Measurements from ENCODE around the gene ALDH1L2. TPM values are rescaled to one million over a fixed set of nuclear protein-coding genes. Genes with fewer than 3 reads are reported as not detected.

ALDH1L2 gene
- total and polyA plus RNA-seq, 4 donors = 1.6 to 35.2 (median 10.3) TPM

DNA sequence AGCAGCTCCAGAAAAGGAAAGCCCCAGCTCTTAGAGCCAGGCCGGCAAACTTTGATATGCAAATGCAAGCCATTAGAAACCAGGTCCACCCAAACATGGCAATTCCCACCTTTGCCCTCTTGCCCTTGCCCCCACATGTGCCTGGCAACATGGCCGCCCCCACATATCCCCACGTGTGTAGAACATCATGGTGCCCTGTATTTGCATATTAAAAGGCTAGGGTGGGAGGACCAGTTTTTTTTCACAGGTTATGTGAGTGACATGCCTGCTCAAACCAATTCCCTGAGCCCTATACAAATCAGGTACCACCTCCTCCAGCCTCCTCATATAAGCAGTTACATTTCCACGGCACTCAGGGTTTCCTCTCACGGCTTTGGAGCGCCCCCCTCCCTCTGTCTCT, 6.1 kb upstream of the ALDH1L2 start:
- Histone ChIP-seq H3K27ac (ENCODE audit: low read depth in 1 of 2, low read length in 2 of 2) (no peak overlapping the region), H3K36me3 (ENCODE audit: control insufficient read depth in 1 of 2, insufficient read depth in 2 of 2, low read length in 1 of 2) (no peaks in the 10 kb centered on the region), H3K4me3 (ENCODE audit: low read length in 2 of 2) (no peak overlapping the region), H3K9me3 (ENCODE audit: control insufficient read depth, low read length) (no peaks in the 10 kb centered on the region), H3K4me1 (ENCODE audit: control insufficient read depth in 1 of 2, insufficient read depth in 2 of 2, low read length in 2 of 2) (no peaks in the 10 kb centered on the region), H3K27me3 (ENCODE audit: control insufficient read depth in 1 of 2, insufficient read depth in 2 of 2, low read length in 1 of 2) (no peaks in the 10 kb centered on the region)
- ATAC-seq (ENCODE audit: low FRiP score) = no peak
- WGBS, 2 donors = 84 to 85% methylated on average over 6 of the region's 6 CpGs
- no peak for DNase-seq
- intact Hi-C loops (cut with DNase I) = no loop called here

DNA sequence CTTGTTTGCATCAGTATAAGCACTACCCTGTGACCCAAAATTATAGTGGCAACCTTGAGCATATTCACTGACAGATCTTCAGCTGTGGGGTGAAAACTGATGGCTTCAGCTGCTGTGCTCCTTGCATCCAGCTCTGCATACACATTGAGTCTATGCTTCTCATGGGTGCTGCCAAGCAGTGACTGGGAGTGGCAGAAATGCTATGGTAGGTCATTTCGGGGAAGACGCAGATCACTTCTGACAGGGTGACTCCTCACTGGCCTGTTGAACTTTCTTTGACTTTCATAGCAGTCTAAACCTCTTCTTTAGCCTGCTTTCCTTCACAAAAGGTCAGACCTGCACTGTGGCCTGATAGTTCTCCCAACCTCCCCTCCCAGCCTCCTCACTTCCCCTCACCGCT, 5.6 kb upstream of the ALDH1L2 start:
- 86 to 91% methylated on average over 3 of the region's 3 CpGs for WGBS, 2 donors
- H3K4me1 ChIP-seq (ENCODE audit: control insufficient read depth in 1 of 2, insufficient read depth in 2 of 2, low read length in 2 of 2) = no peaks in the 10 kb centered on the region
- intact Hi-C loops (cut with DNase I) = no loop called here

DNA sequence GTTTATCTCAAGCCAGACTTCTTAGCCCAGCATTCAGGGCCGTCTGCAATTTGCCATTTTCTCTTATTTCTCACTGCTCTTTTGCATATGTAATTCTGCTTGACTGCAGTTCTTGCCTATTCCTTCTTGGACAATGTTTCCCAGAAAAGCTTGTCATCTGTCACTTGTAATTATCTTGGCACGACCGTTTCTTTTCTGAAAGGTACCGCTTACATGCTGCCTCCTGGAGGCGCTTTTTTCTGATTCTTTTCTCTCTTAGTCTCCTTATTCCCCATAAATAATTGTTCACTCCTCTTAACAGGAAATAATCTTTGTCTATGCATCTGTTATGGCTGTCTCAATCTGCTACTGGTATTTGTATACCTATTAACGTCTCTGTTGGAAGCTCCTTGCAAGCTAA, 1.2 kb upstream of the ALDH1L2 start:
- WGBS, 2 donors = 44 to 53% methylated on average over 6 of the region's 6 CpGs
- H3K4me3 ChIP-seq (ENCODE audit: low read length in 2 of 2) = no peak overlapping the region
- no peaks in the 10 kb centered on the region for H3K9me3 ChIP-seq (ENCODE audit: control insufficient read depth, low read length)
- no peaks in the 10 kb centered on the region for H3K4me1 ChIP-seq (ENCODE audit: control insufficient read depth in 1 of 2, insufficient read depth in 2 of 2, low read length in 2 of 2)
- no peak overlapping the region for H3K27ac ChIP-seq (ENCODE audit: low read depth in 1 of 2, low read length in 2 of 2)
- intact Hi-C loops (cut with DNase I) = no loop called here
- no peaks in the 10 kb centered on the region for H3K36me3 ChIP-seq (ENCODE audit: control insufficient read depth in 1 of 2, insufficient read depth in 2 of 2, low read length in 1 of 2)
- DNase-seq (no peak), ATAC-seq (ENCODE audit: low FRiP score) (no peak)
- no peaks in the 10 kb centered on the region for H3K27me3 ChIP-seq (ENCODE audit: control insufficient read depth in 1 of 2, insufficient read depth in 2 of 2, low read length in 1 of 2)

More for the DNA sequence above, 5.6 kb upstream of the ALDH1L2 start:
- no peaks in the 10 kb centered on the region for H3K27me3 ChIP-seq (ENCODE audit: control insufficient read depth in 1 of 2, insufficient read depth in 2 of 2, low read length in 1 of 2)
- H3K9me3 ChIP-seq (ENCODE audit: control insufficient read depth, low read length) = no peaks in the 10 kb centered on the region
- no peak overlapping the region for H3K27ac ChIP-seq (ENCODE audit: low read depth in 1 of 2, low read length in 2 of 2)
- H3K4me3 ChIP-seq (ENCODE audit: low read length in 2 of 2) = no peak overlapping the region
- ATAC-seq (ENCODE audit: low FRiP score) (no peak), DNase-seq (no peak)
- no peaks in the 10 kb centered on the region for H3K36me3 ChIP-seq (ENCODE audit: control insufficient read depth in 1 of 2, insufficient read depth in 2 of 2, low read length in 1 of 2)

DNA sequence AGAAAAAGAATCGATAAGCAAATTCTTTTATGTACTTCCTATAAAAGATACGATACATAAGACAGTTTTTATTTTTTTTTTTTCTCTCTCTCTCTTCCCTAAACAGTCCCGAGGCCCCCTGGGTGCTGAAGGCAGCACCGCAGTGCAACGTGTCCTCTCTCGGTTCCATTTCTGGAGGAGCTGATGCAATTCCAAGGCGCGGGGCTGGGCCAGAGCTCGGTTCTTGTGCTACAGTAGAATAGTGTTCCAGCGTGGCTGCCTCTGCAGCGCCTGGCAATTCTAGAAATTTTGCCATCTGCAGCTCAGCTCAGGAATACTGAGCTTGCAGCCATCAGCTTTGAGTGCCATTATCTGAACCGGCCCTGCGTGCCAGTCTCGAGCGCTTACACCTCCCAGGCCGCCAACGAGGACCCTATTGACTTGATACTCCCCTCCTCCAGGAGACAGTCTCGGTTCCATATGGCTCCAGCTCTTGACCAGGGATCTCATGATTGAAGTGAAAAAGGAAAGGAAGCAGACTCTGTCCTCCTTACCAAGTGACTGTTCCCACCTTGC, 630 bp downstream of the ALDH1L2 start:
- DNase-seq (peak; percentile 82 to 88), ATAC-seq (ENCODE audit: low FRiP score) (peak; percentile 78)
- whole genome bisulfite sequencing, 2 donors = 2 to 3% methylated on average over 18 of the region's 18 CpGs
- Histone ChIP-seq H3K27me3 (ENCODE audit: control insufficient read depth in 1 of 2, insufficient read depth in 2 of 2, low read length in 1 of 2) (no peaks in the 10 kb centered on the region), H3K4me3 (ENCODE audit: low read length in 2 of 2) (peak overlapping the region; percentile 60 to 75), H3K4me1 (ENCODE audit: control insufficient read depth in 1 of 2, insufficient read depth in 2 of 2, low read length in 2 of 2) (no peaks in the 10 kb centered on the region), H3K9me3 (ENCODE audit: control insufficient read depth, low read length) (no peaks in the 10 kb centered on the region), H3K27ac (ENCODE audit: low read depth in 1 of 2, low read length in 2 of 2) (peak overlapping the region in 1 of 2 donors; percentile 61), H3K36me3 (ENCODE audit: control insufficient read depth in 1 of 2, insufficient read depth in 2 of 2, low read length in 1 of 2) (no peaks in the 10 kb centered on the region)
- intact Hi-C loops (cut with DNase I) = no loop called here

DNA sequence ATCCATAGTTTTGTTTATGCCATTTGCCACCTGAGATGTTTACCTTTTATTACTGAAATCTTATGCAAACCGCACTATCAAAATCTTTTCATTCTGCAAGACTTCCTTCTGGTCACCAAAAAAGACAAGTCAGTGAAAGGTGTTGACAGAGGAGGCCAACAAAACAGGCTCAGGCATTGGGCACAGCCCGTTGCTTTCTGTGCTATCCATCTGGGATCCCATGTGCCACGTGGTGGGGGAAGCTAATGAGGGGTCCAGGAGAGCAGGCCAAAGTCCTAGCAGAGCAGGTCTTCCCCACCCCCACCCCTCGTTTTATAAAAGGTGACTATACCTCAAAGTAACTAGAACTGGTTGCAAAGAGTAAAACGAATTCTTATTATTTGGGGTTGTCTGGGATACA, 1.2 kb downstream of the ALDH1L2 start:
- WGBS, 2 donors = 27 to 30% methylated on average over 5 of the region's 5 CpGs
- Histone ChIP-seq H3K4me1 (ENCODE audit: control insufficient read depth in 1 of 2, insufficient read depth in 2 of 2, low read length in 2 of 2) (no peaks in the 10 kb centered on the region), H3K36me3 (ENCODE audit: control insufficient read depth in 1 of 2, insufficient read depth in 2 of 2, low read length in 1 of 2) (no peaks in the 10 kb centered on the region), H3K27me3 (ENCODE audit: control insufficient read depth in 1 of 2, insufficient read depth in 2 of 2, low read length in 1 of 2) (no peaks in the 10 kb centered on the region), H3K9me3 (ENCODE audit: control insufficient read depth, low read length) (no peaks in the 10 kb centered on the region), H3K27ac (ENCODE audit: low read depth in 1 of 2, low read length in 2 of 2) (no peak overlapping the region), H3K4me3 (ENCODE audit: low read length in 2 of 2) (no peak overlapping the region)
- DNase-seq (no peak), ATAC-seq (ENCODE audit: low FRiP score) (no peak)
- intact Hi-C loops (cut with DNase I) = no loop called here

- WGBS, 2 donors = 84 to 85% methylated on average over 11 of the region's 11 CpGs
- intact Hi-C loops (cut with DNase I) = no loop called here
- H3K4me1 ChIP-seq (ENCODE audit: control insufficient read depth in 1 of 2, insufficient read depth in 2 of 2, low read length in 2 of 2) = peaks cover 0 to 2% of the 10 kb centered on the region in 2 donors
- no peaks in the 10 kb centered on the region for H3K36me3 ChIP-seq (ENCODE audit: control insufficient read depth in 1 of 2, insufficient read depth in 2 of 2, low read length in 1 of 2)
- no peak for DNase-seq
- no peak overlapping the region for H3K27ac ChIP-seq (ENCODE audit: low read depth in 1 of 2, low read length in 2 of 2)
- no peaks in the 10 kb centered on the region for H3K9me3 ChIP-seq (ENCODE audit: control insufficient read depth, low read length)
- no peak for ATAC-seq (ENCODE audit: low FRiP score)
- H3K27me3 ChIP-seq (ENCODE audit: control insufficient read depth in 1 of 2, insufficient read depth in 2 of 2, low read length in 1 of 2) = no peaks in the 10 kb centered on the region
- H3K4me3 ChIP-seq (ENCODE audit: low read length in 2 of 2) = no peak overlapping the region
Observed at GRCh38 chr12:105078712-105079570, 5.3 kb downstream of the ALDH1L2 start.

DNA sequence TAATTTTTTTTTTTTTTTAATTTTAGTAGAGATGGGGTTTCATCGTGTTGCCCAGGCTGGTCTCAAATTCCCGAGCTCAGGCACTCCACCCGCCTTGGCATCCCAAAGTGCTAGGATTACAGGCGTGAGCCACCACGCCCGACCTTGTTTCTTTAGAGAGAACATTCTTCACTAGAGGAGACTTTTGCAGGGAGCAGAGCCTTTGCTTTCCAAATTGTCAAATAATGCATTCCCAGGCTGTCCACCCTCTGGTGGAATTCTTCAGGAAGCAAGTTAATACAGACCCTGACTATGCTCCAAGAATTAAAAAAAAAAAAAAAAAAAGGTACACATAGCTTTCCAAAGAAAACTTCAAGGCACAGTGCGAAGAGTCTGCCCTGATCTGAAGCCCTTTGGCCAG, 6.8 kb downstream of the ALDH1L2 start:
- peak; percentile 8 for ATAC-seq (ENCODE audit: low FRiP score)
- WGBS, 2 donors = 6 to 9% methylated on average over 7 of the region's 7 CpGs
- no peaks in the 10 kb centered on the region for H3K27me3 ChIP-seq (ENCODE audit: control insufficient read depth in 1 of 2, insufficient read depth in 2 of 2, low read length in 1 of 2)
- no peak overlapping the region for H3K4me3 ChIP-seq (ENCODE audit: low read length in 2 of 2)
- H3K36me3 ChIP-seq (ENCODE audit: control insufficient read depth in 1 of 2, insufficient read depth in 2 of 2, low read length in 1 of 2) = peaks cover 0 to 2% of the 10 kb centered on the region in 2 donors
- intact Hi-C loops (cut with DNase I) = no loop called here
- peaks cover 0 to 2% of the 10 kb centered on the region in 2 donors for H3K4me1 ChIP-seq (ENCODE audit: control insufficient read depth in 1 of 2, insufficient read depth in 2 of 2, low read length in 2 of 2)
- H3K9me3 ChIP-seq (ENCODE audit: control insufficient read depth, low read length) = no peaks in the 10 kb centered on the region
- DNase-seq = no peak
- peak overlapping the region; percentile 9 to 79 for H3K27ac ChIP-seq (ENCODE audit: low read depth in 1 of 2, low read length in 2 of 2)

- ATAC-seq (ENCODE audit: low FRiP score) = no peak
- no peaks in the 10 kb centered on the region for H3K27me3 ChIP-seq (ENCODE audit: control insufficient read depth in 1 of 2, insufficient read depth in 2 of 2, low read length in 1 of 2)
Observed at GRCh38 chr12:105076913-105077312, 7.3 kb downstream of the ALDH1L2 start.

DNA sequence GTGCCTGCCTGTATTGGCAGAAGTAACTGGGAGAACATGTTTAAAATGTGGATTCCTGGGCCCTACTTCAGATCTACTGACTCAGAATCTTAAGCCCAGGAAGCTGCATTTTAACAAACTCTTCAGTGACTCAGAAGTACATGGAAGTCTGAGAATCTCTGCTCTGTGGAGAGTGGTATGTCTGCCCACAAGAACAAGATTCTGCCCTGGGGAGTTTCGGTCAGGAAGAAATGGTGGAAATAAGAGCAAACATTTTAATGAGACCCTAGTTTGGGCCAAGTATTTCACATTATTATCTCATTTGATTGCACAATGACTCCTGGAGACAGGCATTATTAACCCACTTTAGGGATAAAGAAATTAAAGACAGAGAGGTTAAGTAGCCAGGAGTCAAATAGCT, 8.2 kb downstream of the ALDH1L2 start:
- intact Hi-C loops (cut with DNase I) = no loop called here
- Histone ChIP-seq H3K36me3 (ENCODE audit: control insufficient read depth in 1 of 2, insufficient read depth in 2 of 2, low read length in 1 of 2) (peaks cover 0 to 2% of the 10 kb centered on the region in 2 donors), H3K9me3 (ENCODE audit: control insufficient read depth, low read length) (no peaks in the 10 kb centered on the region), H3K27me3 (ENCODE audit: control insufficient read depth in 1 of 2, insufficient read depth in 2 of 2, low read length in 1 of 2) (no peaks in the 10 kb centered on the region), H3K4me1 (ENCODE audit: control insufficient read depth in 1 of 2, insufficient read depth in 2 of 2, low read length in 2 of 2) (peaks cover 0 to 2% of the 10 kb centered on the region in 2 donors), H3K4me3 (ENCODE audit: low read length in 2 of 2) (no peak overlapping the region), H3K27ac (ENCODE audit: low read depth in 1 of 2, low read length in 2 of 2) (no peak overlapping the region)
- DNase-seq (no peak), ATAC-seq (ENCODE audit: low FRiP score) (peak; percentile 62)
- 91 to 96% methylated on average over 1 of the region's 1 CpG for WGBS, 2 donors

More at GRCh38 chr12:105076913-105077312, 7.3 kb downstream of the ALDH1L2 start:
- DNase-seq = no peak
- no peak overlapping the region for H3K27ac ChIP-seq (ENCODE audit: low read depth in 1 of 2, low read length in 2 of 2)
- WGBS, 2 donors = 28 to 32% methylated on average over 3 of the region's 3 CpGs
- H3K9me3 ChIP-seq (ENCODE audit: control insufficient read depth, low read length) = no peaks in the 10 kb centered on the region
- intact Hi-C loops (cut with DNase I) = no loop called here
- no peak overlapping the region for H3K4me3 ChIP-seq (ENCODE audit: low read length in 2 of 2)
- H3K4me1 ChIP-seq (ENCODE audit: control insufficient read depth in 1 of 2, insufficient read depth in 2 of 2, low read length in 2 of 2) = peaks cover 0 to 2% of the 10 kb centered on the region in 2 donors
- H3K36me3 ChIP-seq (ENCODE audit: control insufficient read depth in 1 of 2, insufficient read depth in 2 of 2, low read length in 1 of 2) = peaks cover 0 to 2% of the 10 kb centered on the region in 2 donors

Measured in aorta (tissue), 5 donors.